HuH-7 (cell line): ENCODE measurements around the gene NGF.
"Not testable (repeated sequence)": the region's sequence is repeated elsewhere in the genome, so short reads cannot be mapped to it uniquely, and the experiment has no call there.

Experiments
- DNase-seq: peaks from one replicate; pipeline ENCODE4 v3.0.0; 2011; ENCODE audit warnings: low spot score

Gene NGF

DNA sequence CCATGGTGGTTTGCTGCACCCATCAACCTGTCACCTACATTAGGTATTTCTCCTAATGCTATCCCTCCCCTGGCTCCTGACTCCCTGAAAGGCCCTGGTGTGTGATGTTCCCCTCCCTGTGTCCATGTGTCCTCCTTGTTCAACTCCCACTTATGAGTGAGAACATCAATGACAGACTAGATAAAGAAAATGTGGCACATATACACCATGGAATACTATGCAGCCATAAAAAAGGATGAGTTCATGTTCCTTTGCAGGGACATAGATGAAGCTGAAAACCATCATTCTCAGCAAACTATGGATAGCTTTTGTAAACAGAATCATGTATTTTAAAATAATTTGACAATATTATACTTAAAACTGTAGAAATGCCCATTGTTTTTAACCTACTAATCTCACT is 28.5 kb downstream of the NGF start:
- not testable (repeated sequence) for DNase-seq

DNA sequence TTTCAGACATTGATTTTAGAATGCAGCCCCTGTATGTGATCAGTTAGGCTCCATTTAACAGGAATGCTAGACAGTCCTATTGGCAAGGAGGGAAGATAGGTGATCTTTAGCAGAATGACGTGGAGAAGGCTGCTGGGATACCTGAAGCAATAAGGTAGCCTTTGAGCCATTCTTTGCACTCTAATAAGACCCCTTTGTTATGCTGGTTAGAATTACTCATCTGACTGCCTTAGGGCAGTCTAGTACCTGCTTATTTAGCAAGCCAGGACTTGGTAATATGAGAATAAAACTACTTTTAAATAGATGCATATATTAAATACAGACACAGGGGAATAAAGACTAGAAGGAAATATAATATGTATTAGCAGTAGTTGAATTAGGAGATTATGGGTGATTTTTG is 29.1 kb downstream of the NGF start:
- no peak for DNase-seq

DNA sequence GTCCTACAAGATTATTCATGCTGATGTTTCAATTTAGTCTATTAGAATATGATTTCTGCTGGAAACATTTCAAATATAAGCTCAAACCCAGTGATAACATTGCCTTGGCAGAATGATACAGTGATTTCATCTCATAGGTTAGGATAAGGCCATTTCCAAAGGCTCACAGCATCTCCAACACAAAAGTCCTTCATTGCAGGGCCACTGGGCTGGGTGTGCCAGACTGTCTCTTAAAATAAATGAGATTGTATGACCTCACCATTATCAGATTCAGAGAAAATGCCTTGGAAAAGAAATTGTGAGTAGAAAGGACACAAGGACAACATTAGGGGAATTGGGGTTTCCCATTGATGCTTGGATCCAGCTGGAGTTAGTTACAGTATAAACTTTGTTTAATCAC is 30.4 kb downstream of the NGF start:
- no peak for DNase-seq

DNA sequence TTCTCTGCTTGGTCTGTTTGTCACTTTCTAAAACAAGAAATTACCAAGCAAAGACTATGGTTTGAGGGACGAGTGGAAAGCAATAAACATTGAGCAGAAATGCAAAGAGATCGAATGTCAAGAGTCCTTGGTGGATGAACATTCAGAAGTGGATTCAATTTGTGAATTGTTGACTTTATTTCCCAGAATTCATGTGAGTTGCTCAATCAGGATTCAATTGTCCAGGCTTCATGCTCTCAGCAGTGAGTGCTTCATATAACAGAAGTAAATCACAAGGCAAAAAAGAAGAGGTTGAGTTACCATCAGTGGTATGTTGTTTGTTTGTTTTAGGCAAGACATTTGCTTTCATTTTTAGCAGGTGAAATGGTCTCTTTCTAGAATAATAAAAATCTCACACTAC is 31.9 kb downstream of the NGF start:
- no peak for DNase-seq

DNA sequence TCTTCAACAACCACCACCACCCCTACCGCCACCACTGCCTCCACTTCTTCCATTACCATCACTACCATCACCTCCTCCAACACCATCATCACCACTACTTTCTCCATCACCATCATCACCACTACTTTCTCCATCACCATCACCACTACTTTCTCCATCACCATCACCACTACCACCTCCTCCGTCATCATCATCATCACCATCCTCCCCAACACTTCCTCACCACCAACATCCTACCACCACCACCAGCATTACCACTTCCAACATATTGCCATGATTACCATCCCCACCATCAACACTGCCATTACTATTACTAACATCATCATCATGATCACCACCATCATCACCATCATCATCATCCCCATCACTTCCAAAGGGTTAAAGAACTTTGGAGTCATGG is 34.7 kb downstream of the NGF start:
- DNase-seq = no peak

DNA sequence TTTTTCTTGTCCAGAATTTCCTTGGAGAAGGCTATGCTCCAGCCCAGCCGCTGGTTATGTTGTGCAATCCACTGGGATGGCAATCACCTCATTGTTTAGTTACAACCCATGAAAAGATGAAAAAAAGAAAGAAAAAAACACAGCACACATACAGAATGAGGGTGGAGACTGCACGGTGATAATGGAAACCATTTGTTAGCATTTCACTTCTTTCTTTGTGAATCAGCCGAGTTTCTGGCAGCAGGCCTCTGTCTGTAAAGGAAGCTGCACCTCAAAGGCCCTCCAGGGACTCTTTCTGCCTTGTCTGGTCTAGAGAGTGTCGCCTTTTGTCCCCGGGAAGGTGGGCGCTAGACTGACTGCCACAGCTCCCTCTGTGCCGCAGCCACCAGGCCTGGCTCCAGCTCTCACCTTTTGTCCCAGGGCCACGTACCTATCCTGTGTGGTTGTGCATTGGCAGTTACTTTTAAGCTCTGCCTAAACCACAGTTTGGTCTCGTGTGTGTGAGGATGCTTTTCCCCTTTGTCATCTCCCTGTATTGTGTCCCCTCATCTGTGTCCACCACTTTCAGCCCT is 35.6 kb downstream of the NGF start:
- DNase-seq = no peak

DNA sequence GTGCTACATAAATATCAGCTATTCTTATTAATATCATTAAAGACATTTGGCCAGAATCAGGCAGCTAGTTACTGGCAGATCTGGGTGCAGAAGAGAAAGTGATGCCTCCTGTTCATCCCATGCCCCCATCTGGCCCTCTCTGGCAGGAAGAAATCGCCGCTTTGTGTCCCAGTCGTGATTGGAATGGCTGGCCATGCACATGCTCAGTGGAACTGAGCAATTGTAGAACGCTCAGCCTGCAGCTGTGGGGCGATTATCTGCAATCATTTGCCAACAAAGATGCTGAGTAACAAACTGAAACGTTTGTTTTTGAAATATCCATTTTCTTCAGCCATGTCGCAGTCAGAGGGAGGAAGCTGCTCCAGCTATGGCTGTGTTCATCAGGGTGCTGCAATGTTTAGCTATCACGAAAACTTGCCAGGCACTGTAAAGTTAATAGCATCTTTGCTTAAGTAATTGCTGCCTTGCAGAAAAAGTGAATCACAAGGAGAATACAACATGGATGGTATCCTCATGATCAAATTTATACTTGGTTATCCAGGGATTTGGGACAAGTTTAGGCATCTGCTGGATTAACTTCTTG is 36.5 kb downstream of the NGF start:
- DNase-seq = no peak

DNA sequence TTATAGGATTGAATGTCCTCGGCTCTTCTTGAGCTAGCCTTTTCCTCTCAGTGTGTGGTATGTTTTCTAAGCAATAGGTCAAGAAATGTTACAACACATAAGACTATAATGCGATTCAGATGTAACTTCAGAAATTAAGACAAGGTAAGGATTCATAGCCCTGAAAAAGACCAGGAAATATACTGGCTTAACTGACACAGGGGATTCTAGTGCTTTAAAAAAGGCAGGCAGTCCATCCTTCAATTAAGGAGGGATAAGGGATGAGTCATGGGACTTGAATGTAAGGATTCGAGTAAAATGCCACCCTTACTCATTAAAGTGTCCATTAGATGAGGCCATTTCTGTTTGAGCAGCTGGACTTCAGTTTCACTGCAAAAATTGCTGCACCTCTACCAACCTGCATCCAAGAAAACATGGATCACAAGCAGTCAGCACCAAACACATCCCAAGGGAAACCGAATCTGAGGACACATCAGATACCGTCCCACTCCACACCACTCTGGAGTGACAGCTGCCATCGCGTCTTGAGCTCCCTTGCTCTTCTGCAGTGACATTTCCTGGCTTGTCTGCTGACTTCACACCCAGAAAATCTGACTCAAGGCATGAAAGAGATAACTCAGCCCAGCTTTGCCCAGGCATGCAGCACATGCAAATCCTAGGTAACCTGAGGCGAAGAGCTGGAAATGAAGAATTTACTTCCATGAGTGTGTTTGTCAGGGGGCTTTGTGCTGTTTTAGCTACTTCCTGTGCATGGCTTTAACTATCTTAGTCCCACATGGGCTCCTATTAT is 37.8 kb downstream of the NGF start:
- DNase-seq = no peak

DNA sequence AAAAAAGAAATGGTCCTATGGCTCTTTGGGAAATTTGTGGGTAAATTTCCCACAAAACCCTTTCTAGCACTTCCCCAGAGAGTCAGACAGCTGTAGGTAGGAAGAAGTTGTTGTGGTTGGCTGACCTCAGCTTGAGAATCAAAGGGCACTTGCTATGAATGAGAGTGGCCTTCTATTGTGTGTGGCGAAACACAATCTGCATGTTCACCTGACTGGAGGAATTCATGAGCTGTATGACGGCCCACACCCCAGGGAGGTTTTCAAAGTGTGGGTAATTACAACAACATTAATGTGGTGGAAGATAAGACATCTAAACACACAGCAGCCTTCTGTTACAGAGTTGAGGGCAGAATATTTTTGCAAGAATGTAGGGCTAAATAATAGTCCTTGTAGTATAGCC is 38.8 kb downstream of the NGF start:
- no peak for DNase-seq

DNA sequence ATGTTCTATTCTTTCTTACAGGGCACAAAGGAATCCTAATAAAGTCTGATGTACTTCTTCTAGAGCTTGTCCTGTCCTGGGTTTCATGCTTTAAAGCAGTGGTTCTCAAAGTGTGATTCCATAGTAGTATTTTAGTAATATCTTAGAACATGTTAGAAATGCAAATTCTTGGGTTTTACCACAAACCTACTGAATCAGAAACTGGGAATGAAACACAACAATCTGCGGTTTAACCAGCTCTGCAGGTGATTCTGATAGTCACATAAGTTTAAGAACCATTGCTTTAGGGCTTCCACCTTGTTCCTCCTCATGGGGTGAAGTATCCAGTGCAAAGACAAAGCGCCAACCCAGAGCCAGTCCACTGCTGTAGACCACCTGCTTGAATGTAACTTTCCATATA is 41.1 kb downstream of the NGF start:
- no peak for DNase-seq

DNA sequence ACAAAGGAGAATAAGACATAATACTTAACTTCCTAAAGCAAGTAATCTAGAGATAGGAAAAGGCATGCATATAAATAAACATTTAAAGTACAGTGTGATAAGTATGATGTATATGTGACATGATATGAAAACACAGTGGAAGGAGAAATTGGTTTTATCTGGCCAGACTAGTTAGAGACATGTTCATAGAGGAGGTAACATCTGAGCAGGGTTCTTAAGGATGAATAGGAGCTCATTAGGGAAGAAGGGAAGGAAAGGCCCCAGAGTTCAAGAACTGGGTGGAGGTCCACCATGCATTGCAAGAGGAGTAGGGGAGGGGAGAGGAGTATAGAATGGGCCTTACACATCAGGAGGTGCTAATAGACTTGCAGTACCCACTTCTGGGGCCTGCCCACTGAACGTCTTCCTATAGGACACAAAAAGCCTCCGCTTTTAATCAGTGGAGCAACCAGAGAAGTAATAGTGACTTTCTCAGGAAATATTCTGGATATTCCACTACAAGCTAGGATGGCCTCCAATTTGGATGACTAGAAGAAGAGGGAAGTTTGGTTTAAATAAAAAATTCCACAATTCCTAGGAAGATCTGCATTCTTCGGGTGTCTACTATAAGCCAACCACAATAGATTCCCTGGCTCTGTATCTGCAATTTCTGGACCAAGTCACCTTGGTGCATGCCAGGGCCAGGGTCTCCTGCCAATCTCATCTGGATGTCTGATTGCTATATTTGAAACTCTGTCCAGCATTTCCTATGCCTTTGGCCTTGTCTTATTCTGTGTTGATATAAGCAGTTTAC is 41.9 kb downstream of the NGF start:
- no peak for DNase-seq

DNA sequence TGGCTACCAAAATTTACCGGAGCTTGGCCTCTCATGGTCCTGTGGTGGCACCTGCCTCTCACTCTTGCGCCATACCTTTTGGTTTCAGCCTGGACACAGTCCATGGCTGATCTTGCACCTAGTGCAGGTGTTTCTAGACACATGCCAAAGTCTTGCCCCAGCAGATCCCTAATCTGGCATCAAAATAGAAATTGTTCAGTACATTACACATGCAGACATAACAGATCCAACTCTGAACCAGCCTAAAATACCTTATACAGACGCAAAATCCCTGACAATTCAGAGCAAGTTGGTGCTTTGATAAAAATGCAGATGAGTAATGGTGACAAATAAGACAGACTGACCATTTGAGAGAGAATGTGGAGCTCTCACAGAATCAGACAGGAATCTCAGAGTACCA is 44.1 kb downstream of the NGF start:
- no peak for DNase-seq

DNA sequence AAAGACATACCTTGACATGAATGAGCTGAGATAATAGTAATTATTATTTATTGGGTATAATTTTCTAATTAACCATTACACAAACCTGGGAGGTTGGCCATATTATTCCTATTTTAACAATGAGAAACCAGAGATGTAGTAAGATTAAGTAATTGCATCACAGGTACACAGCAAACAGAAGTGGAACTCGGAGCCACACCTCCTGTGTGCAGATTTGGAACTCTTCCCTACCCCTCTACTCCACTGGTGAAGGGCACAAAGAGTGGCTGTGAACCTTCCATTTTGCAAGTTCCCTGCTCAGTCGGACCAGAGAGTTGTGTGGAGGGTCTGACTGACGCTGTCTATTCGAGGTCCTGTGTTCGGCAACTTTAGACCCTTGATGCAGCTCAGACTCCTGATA is 45.0 kb downstream of the NGF start:
- no peak for DNase-seq

DNA sequence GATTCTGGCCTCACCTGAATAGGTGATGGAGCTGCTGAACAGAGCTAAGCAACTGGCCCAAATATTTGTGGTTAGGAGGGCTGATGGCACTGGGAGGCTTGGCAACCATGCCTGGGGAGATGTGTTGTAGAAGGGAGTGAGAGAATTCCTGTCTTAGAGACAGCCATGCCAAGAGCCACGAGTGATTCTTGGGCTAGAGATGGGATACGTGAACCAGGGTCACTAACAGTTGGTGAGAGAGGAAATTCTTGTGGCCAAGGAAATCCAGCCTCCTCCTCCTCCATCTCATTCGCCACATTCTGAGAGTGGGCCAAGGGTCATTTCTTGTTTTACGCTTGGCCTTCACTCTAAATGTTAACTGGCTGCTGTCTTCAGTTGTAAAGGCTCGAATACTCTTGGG is 46.3 kb downstream of the NGF start:
- DNase-seq = no peak

DNA sequence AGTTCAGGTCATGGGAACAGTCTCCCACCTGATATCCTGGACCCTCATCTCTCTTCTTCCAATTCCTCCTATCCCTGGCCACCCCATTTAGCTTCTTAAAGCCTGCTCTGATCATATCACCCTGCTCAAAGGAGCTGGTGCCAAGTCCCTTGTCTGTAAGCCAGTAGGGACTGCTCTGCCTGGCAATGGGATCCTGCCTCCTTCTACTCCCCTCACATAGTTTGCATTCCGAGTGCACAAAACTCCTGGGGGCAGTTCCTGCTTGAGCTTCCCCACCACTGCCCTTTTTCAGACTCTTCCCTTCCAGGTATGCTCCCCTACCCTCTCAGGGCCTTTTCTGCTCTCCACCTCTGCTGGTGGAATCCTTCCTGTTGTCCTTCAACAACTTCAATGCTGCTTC is 48.1 kb downstream of the NGF start:
- no peak for DNase-seq

DNA sequence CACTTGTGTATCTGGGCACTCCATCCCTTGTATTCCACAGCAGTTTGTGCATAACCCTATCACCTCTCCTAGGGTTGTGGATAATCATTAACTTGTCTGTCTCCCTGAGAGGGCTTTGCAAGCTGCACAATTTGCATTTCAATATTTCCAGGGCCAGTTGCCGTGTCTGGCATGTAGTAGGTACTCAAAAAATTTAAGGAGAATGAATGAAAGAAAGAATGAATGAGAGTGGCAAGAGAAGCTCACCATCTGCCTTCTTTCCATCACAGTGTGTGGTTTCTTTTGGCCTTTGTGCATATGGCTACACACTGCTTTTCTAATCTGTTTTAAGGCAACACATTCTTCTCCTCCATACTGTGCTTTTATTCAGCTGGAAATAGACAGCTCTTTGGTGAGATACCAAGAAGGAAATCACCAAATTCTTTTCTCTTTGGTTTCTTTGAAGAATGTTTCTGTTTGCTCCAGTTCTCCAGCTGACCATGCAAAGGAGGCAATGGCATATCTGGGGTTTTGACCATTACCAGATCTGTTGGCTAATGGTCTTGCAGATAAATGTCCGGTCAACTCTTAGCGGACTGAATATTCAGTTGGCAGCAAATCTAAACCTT is 49.4 kb downstream of the NGF start:
- no peak for DNase-seq

DNA sequence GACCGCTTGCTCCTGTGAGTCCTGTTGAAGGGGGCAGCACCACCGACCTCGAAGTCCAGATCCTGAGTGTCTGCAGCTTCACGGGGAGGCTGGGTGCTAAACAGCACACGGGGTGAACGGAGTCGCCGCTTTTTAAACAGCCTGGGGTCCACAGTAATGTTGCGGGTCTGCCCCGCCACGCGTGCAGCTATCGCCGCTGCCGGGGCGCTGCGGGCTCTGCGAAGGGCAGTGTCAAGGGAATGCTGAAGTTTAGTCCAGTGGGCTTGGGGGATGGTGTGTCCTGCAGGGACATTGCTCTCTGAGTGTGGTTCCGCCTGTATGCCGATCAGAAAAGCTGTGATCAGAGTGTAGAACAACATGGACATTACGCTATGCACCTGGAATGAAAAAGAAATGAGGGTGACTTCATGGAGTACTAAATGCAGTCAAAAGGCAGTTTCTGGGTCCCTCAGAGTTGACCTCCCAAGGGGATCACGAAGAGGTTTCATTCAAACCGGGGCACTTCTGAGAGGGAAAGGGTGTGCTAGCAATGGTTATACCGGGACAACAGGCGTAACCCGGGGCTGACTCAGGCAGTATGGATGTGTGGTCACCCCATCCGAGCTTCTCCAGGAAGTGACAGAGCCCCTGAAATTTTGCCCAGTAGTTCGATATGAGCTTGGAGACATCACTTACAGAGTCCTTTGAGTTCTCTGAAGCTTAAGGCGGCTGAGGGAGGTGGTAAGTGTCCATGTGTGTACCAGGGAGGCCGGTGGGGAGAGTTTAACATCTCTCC is 51.4 kb downstream of the NGF start:
- no peak for DNase-seq

DNA sequence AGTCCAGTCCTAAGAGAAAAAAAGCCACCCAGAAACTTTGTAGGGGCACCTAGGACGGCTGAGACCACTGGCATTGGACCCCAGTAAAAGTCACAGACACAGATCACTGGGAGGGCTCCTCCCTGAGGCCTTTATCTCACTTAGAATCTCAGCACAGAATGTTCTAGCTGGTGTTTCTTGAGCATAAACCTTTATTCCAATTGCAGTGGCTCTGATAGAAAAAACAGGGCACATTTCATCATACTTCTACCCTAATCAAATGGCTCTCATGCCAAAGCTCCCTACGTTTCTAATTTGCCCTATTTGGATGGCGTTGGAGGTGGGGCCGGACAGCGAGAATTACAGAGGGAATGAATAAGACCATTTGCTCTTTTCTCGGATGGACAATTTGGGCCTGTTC is 53.8 kb downstream of the NGF start:
- no peak for DNase-seq

DNA sequence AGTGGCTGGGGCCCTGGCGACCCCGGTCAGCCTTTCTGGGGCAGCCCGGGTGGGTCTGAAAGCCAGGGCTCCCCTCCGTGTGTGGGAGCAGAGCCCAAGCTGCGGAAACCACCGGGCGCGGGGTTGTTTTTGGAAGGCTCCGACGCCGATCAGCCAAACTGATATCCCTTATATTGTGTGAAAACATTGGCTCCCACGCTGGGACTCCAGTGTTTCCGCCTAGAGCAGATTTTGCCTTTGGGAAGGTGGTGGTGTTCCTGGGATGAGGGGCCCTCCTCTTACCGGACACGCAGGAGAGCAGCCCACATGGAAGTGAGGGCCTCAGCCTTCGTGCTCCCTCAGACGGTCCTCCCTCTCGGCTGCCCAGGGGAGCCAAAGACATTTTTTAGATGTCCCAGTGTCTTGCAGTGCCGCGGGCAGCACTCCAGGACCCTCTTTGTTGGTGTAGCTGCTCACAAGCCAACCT is 54.3 kb downstream of the NGF start:
- DNase-seq = no peak

DNA sequence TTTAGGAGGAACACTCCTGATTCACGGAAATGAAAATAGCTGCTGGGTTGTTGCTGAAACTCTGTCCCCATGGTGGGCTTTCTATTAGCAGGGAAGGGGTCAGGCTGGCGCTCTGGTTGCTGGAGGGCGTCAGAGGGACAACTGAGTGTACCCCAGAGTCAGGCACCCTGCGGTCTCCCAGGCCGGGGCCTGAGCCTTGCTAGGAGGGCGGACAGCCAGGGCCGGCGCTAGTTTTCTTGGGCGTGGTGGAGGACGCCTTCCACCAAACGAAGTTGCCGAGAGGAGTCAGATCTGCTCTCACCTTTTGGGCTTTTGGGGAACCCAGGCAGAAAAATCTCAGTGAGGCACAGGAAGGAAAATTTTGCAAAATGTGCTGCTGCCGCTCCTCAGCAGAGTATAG is 54.8 kb downstream of the NGF start:
- DNase-seq = no peak

DNA sequence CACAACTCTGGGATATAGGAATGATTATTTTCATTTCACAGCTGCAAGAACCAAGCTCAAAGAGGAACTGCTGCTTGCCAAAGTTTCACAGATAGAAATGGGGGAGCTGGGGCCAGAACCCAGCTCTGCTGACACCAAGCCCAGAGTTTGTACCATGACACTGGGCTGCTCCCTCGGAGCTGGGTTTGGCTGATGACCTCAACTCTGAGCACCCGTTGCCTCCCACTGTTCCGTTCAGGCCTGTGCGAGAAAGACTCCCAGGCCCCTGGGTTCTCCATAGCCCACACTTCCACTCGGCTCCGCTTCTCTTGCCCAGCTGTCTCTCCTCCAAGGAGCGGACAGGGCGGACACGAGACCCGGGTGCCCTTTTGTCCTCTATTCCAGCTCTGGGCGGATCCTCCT is 55.2 kb downstream of the NGF start:
- DNase-seq = no peak

DNA sequence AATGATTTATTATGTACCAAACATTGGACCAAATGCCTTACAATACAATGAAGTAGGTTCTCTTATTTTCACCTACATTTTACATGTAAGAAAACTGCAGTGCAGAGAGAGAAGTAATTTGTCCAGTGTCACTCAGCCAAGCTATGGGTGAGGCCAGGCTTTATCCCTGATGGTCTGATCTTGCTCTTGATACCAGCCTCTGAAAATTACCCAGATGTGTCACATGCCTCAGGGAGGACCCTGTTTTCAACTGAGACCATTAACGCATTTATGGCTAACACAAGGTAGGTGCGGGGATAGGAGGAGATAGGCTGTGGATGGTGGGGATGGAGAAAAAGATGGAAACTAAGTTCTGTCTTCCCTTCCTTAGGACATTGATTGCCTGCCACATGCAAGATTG is 56.9 kb downstream of the NGF start:
- DNase-seq = no peak
